Stomach (tissue), 9 donors: ENCODE data around the gene RERE. TPM values are rescaled to one million over a fixed set of nuclear protein-coding genes. Genes with fewer than 3 reads are reported as not detected.

Source experiments
- DNase-seq, 2 donors: peaks; one replicate each; pipeline versions ENCODE4 v3.0.0 to v3.0.0-alpha.2; 2013 to 2019
- H3K27ac ChIP-seq, 5 donors: fragments of 200-600 bp in 4 of 5; sonication (generic) in 4 of 5; one replicate each; pipeline ENCODE4 v1.5.1; 2013 to 2019; ENCODE audit warnings: mild to moderate bottlenecking in 1 of 5, moderate library complexity in 1 of 5
- H3K27me3 ChIP-seq, 3 donors: fragments of 200-600 bp; sonication (generic); one replicate each; pipeline ENCODE4 v1.5.1; 2017 to 2019; ENCODE audit warnings: mixed run types in 1 of 3
- H3K36me3 ChIP-seq, 4 donors: fragments of 200-600 bp; sonication (generic); 1 replicate in 3 of 4; 2 replicates in 1 of 4; pipeline ENCODE4 v1.5.1; 2016 to 2019
- H3K4me1 ChIP-seq, 4 donors: fragments of 200-600 bp; sonication (generic); one replicate each; pipeline ENCODE4 v1.5.1; 2016 to 2019
- H3K4me3 ChIP-seq, 4 donors: fragments of 200-600 bp; sonication (generic) in 3 of 4; one replicate each; pipeline ENCODE4 v1.5.1; 2016 to 2019; ENCODE audit warnings: mild to moderate bottlenecking in 1 of 4
- H3K9me3 ChIP-seq, 4 donors: fragments of 200-600 bp; sonication (generic); one replicate each; pipeline ENCODE4 v1.5.1; 2016 to 2019
- CTCF ChIP-seq, 7 experiments: fragments of 450-650 bp in 4 of 7; fragments of 200-600 bp in 3 of 7; sonication (generic) in 3 of 7; IDR thresholded peaks; one replicate each; pipeline ENCODE4 v1.5.1; 2016 to 2019; ENCODE audit warnings: antibody characterized with exemption in 7 of 7, control low read depth in 2 of 7, mild to moderate bottlenecking in 1 of 7
- EP300 ChIP-seq: sonication (generic); formaldehyde crosslinking; IDR thresholded peaks from one replicate; pipeline ENCODE4 v1.6.1; 2017; ENCODE audit warnings: antibody characterized with exemption
- POLR2A ChIP-seq, 4 donors: fragments of 450-650 bp; IDR thresholded peaks; one replicate each; pipeline ENCODE4 v1.6.1; 2016; ENCODE audit warnings: antibody characterized with exemption in 4 of 4, control low read depth in 2 of 4, mild to moderate bottlenecking in 1 of 4, moderate library complexity in 1 of 4
- POLR2AphosphoS5 ChIP-seq, 3 donors: sonication (generic); formaldehyde crosslinking; IDR thresholded peaks; one replicate each; pipeline ENCODE4 v1.6.1; 2016; ENCODE audit warnings: antibody characterized with exemption in 3 of 3
- WGBS, 5 donors: extraction: QIAGEN DNeasy Blood & Tissue Kit in 3 of 5; methylation state at CpG; one replicate each; pipeline versions ENCODE4 v1.1.5 to v1.1.7; 2013 to 2018; 5-methylcytosine and 5-hydroxymethylcytosine counted together
- intact Hi-C: fragments of 100-400 bp; cut with DNase I; formaldehyde crosslinking; loops from one replicate; pipeline ENCODE4 v1.15.1; 2023; ENCODE audit warnings: low total_unique reads
- polyA plus RNA-seq, 3 donors: library from polyadenylated mRNA; stranded (reverse); fragments of 200-250 nt; gene quantifications; one replicate each; pipeline ENCODE4 v1.2.3, GENCODE V29; 2013
- total RNA-seq, 5 donors: library from RNA; depleted of rRNA; stranded (reverse); fragments of >200 nt; gene quantifications; one replicate each; pipeline versions ENCODE4 v1.1.0 to v1.2.3, GENCODE V29; 2014 to 2016
- donor health status: healthy with polysubstance abuse.
- donor health status: Bipolar disorder and iron deficiency.
- donor health status: healthy.

The RERE gene
- total and polyA plus RNA-seq, 8 donors, result 15.6 to 198 (median 79.3) TPM

GRCh38 chr1:8547791-8548190 lies 269.6 kb downstream of the RERE start:
- Histone ChIP-seq H3K4me1 (peaks cover 0 to 41% (median 12%) of the 10 kb centered on the region in 4 donors), H3K4me3 (no peak overlapping the region), H3K36me3 (peaks cover 0 to 12% (median 5%) of the 10 kb centered on the region in 4 donors), H3K27me3 (no peaks in the 10 kb centered on the region), H3K27ac (peak overlapping the region in 1 of 5 donors; percentile 14), H3K9me3 (no peaks in the 10 kb centered on the region)
- TF ChIP-seq POLR2A (IDR thresholded peaks at IDR 0.05) (no peak), CTCF (IDR thresholded peaks at IDR 0.05) (no peak), EP300 (no peak), POLR2AphosphoS5 (IDR thresholded peaks at IDR 0.05) (no peak)
- intact Hi-C loops, result no loop called here
- no peak for DNase-seq
- 47 to 66% (median 61%) methylated on average over 4 of the region's 4 CpGs for WGBS, 5 donors

- Histone ChIP-seq H3K4me3 (no peak overlapping the region), H3K36me3 (peaks cover 0 to 14% (median 5%) of the 10 kb centered on the region in 4 donors), H3K27ac (no peak overlapping the region), H3K9me3 (no peaks in the 10 kb centered on the region), H3K4me1 (peaks cover 7 to 33% (median 14%) of the 10 kb centered on the region in 4 donors), H3K27me3 (no peaks in the 10 kb centered on the region)
- DNase-seq, result no peak
- 81 to 91% (median 89%) methylated on average over 6 of the region's 6 CpGs for WGBS, 5 donors
- TF ChIP-seq POLR2AphosphoS5 (IDR thresholded peaks at IDR 0.05) (no peak), POLR2A (IDR thresholded peaks at IDR 0.05) (no peak), CTCF (IDR thresholded peaks at IDR 0.05) (no peak), EP300 (no peak)
- intact Hi-C loops, result no loop called here
These were observed 272.4 kb downstream of the RERE start for GRCh38 chr1:8545078-8545477.

- no peak for DNase-seq
- Histone ChIP-seq H3K9me3 (no peaks in the 10 kb centered on the region), H3K4me1 (peaks cover 7 to 29% (median 14%) of the 10 kb centered on the region in 4 donors), H3K4me3 (no peak overlapping the region), H3K36me3 (peaks cover 0 to 16% (median 5%) of the 10 kb centered on the region in 4 donors), H3K27ac (no peak overlapping the region), H3K27me3 (no peaks in the 10 kb centered on the region)
- WGBS, 5 donors, result 62 to 83% (median 69%) methylated on average over 1 of the region's 1 CpG
- TF ChIP-seq CTCF (IDR thresholded peaks at IDR 0.05), result no peak
- intact Hi-C loops, result no loop called here
These were observed 272.8 kb downstream of the RERE start for GRCh38 chr1:8544644-8545043.

- no peak overlapping the region for H3K4me3 ChIP-seq
- DNase-seq, result no peak
- H3K36me3 ChIP-seq, result peaks cover 0 to 22% (median 5%) of the 10 kb centered on the region in 4 donors
- intact Hi-C loops, result no loop called here
- H3K9me3 ChIP-seq, result no peaks in the 10 kb centered on the region
- H3K27me3 ChIP-seq, result no peaks in the 10 kb centered on the region
- no peak for TF ChIP-seq CTCF (IDR thresholded peaks at IDR 0.05)
- TF ChIP-seq EP300, result no peak
- no peak for TF ChIP-seq POLR2AphosphoS5 (IDR thresholded peaks at IDR 0.05)
- TF ChIP-seq POLR2A (IDR thresholded peaks at IDR 0.05), result no peak
- peaks cover 7 to 25% (median 14%) of the 10 kb centered on the region in 4 donors for H3K4me1 ChIP-seq
- no peak overlapping the region for H3K27ac ChIP-seq
These were observed 273.5 kb downstream of the RERE start for GRCh38 chr1:8543965-8544364.
